AG09309 (cell line): Measurements from ENCODE around the gene MGME1.
A peak's percentile ranks its signal among the peaks of the same experiment; 100 is the strongest.
"Not testable (repeated sequence)": the region's sequence is repeated elsewhere in the genome, so short reads cannot be mapped to it uniquely, and the experiment has no call there.

Experiments
- DNase-seq: peaks from one replicate; pipeline ENCODE4 v3.0.0-alpha.2; 2010; ENCODE audit warnings: low read depth
- H3K4me3 ChIP-seq: 2 replicates; pipeline ENCODE4 v1.5.1; 2011; ENCODE audit warnings: mild to moderate bottlenecking, low read depth, low read length, moderate library complexity; ENCODE audit not compliant: control insufficient read depth
- TF ChIP-seq, protein P1 (sequence below): IDR thresholded peaks from 2 replicates; pipeline ENCODE4 v1.5.1; 2011; ENCODE audit warnings: mild to moderate bottlenecking, low read depth, low read length, inconsistent platforms; ENCODE audit not compliant: insufficient read depth, control insufficient read depth; ENCODE audit errors: missing control alignments

Gene MGME1

DNA sequence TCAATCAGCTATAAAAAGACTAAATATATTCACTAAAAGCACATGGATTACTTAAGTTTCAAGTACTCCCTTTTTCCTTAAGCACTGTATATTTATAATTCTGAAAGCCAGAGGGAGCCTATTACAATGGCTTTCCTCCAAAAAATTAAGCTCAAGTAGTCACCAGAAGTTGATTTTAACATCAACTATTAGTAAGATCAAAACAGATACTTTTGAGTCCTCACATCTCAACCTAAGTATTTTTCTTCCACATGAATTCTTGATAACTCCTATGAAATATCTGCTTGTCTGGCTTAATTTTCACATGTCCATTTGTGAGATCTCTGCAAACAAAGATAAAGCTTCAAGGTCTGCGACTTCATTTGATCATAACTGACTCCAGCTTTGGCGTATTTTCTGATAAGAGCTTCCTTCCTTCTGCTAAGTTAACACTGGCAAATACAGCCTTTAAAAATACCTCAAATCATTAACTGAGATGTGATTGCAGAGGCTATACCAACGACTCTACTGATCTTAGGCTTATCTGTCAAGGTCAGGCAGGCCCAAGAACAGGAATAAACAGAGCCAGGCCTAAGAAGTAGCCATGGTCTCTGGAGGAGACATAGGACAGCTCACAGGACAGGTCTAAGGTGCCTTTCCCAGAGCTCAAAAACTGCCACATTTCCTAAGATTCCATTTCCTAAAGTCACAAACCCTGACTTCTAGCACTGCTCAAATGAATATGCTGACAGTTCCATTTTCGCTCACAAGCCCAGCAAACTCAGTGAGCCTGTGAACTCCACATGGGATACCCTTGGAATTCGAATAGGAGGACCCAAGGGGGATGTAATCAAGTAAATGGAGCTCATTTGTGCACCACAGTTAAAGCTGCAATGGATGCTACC, 10.2 kb upstream of the MGME1 start:
- TF ChIP-seq, protein P1, sequence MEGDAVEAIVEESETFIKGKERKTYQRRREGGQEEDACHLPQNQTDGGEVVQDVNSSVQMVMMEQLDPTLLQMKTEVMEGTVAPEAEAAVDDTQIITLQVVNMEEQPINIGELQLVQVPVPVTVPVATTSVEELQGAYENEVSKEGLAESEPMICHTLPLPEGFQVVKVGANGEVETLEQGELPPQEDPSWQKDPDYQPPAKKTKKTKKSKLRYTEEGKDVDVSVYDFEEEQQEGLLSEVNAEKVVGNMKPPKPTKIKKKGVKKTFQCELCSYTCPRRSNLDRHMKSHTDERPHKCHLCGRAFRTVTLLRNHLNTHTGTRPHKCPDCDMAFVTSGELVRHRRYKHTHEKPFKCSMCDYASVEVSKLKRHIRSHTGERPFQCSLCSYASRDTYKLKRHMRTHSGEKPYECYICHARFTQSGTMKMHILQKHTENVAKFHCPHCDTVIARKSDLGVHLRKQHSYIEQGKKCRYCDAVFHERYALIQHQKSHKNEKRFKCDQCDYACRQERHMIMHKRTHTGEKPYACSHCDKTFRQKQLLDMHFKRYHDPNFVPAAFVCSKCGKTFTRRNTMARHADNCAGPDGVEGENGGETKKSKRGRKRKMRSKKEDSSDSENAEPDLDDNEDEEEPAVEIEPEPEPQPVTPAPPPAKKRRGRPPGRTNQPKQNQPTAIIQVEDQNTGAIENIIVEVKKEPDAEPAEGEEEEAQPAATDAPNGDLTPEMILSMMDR, result peak; percentile 19
- no peak overlapping the region for H3K4me3 ChIP-seq
- DNase-seq, result no peak

DNA sequence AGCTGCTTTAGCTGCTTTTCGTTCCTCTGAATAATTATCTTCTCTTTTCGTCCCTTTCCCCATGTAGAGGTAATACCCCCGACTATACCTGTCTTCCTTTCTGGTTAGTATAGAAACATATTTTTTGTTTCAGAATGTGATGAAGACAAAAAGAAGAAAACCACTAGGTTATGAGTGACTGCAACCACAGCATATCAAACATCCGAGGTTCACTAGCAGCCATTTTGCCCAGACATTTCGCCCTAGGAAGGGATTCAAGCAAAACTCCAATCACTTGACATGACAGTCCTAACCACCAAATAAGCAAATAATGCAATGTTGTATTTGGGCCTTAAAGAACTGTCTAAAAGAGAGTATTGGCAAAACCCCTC, 9.6 kb upstream of the MGME1 start:
- H3K4me3 ChIP-seq, result no peak overlapping the region
- TF ChIP-seq, protein P1, result no peak

DNA sequence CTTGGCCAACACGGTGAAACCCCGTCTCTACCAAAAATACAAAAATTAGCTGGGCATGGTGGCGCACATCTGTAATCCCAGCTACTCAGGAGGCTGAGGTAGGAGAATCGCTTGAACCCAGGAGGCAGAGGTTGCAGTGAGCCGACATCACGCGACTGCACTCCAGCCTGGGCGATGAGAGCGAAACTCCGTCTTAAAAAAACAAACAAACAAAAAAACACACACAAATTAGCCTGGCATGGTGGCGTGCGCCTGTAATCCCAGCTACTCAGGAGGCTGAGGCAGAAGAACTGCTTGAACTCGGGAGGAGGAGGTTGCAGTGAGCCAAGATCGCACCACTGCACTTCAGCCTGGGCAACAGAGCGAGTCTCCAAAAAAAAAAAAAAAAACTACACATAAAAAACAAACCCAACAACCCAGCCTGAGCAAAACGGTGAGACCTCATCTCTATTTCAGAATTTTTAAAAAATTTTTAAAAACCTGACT, 8.4 kb upstream of the MGME1 start:
- H3K4me3 ChIP-seq, DNase-seq: not testable (repeated sequence)

More for the DNA sequence above, 9.6 kb upstream of the MGME1 start:
- DNase-seq, result no peak

- TF ChIP-seq, protein P1, result no peak
- DNase-seq, result no peak
- no peak overlapping the region for H3K4me3 ChIP-seq
Measured at GRCh38 chr20:17960927-17961586, 7.8 kb upstream of the MGME1 start.

GRCh38 chr20:17961587-17961940, 7.3 kb upstream of the MGME1 start:
- no peak for DNase-seq
- TF ChIP-seq, protein P1, result no peak
- no peak overlapping the region for H3K4me3 ChIP-seq

DNA sequence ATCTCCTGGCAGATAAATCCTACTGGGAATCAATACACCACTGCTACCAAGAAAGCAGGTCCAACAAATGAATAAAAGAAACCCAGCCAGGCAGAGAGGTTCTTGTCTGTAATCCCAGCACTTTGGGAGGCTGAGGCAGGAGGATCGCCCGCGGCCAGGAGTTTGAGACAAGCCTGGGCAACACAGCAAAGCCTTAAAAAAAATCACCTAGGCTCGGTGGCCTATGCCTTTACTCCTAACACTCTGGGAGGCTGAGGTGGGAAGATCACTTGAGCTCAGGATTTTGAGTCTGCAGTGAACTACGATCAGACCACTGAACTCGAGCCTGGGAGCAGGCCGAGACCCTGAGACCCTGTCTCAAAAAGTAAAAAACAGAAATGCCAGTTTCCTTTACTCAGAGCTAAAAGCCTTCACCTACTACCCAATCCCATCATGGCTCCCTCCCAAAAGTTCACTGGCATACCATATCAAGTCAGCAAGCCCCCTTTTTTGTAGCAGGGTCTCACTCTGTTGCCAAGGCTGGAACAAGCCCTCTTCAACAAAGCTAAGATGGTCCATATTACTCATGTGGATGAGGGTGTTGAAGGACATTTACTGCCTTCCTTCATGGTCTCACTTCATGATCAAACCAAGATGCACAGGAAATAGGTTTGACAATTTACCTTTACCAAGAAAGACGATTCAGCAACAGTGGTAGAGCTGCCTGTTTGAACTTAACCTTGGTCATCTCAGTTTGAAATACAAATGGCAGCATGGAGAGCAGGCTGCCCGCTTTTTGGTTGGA, 5.5 kb upstream of the MGME1 start:
- TF ChIP-seq, protein P1, result no peak

More for the DNA sequence above, 5.5 kb upstream of the MGME1 start:
- no peak for DNase-seq
- H3K4me3 ChIP-seq, result no peak overlapping the region
